Activated CD4-positive, alpha-beta memory T cell treated with anti-CD3 and anti-CD28 coated beads for 36 hours (primary cell): ENCODE measurements around the gene NEGR1. TPM values are rescaled to one million over a fixed set of nuclear protein-coding genes. Genes with fewer than 3 reads are reported as not detected.
"Not testable (repeated sequence)": the region's sequence is repeated elsewhere in the genome, so short reads cannot be mapped to it uniquely, and the experiment has no call there.

ENCODE experiments used
- CTCF ChIA-PET: fragments of 350-600 bp; sonication (Branson Sonifier 250); formaldehyde crosslinking; loops from one replicate; lab custom pipeline; 2021; ENCODE audit warnings: antibody characterized with exemption, inconsistent platforms; lab: Charles Lee
- POLR2A ChIA-PET: fragments of 350-600 bp; sonication (Branson Sonifier 250); formaldehyde crosslinking; loops from one replicate; lab custom pipeline; 2021; ENCODE audit warnings: antibody characterized with exemption; lab: Charles Lee
- DNase-seq: peaks from one replicate; pipeline ENCODE4 v3.0.0-alpha.2; 2020
- H3K27ac Mint-ChIP-seq: one replicate; pipeline ENCODE4 v1.8.0; 2021; ENCODE audit warnings: mixed read lengths
- H3K27me3 Mint-ChIP-seq: one replicate; pipeline ENCODE4 v1.8.0; 2021; ENCODE audit warnings: mixed read lengths
- H3K36me3 Mint-ChIP-seq: one replicate; pipeline ENCODE4 v1.8.0; 2021; ENCODE audit warnings: mixed read lengths
- H3K4me1 Mint-ChIP-seq: one replicate; pipeline ENCODE4 v1.8.0; 2021; ENCODE audit warnings: low read depth, mixed read lengths
- H3K4me3 Mint-ChIP-seq: one replicate; pipeline ENCODE4 v1.8.0; 2021; ENCODE audit warnings: mild to moderate bottlenecking, mixed read lengths
- H3K9me3 Mint-ChIP-seq: one replicate; pipeline ENCODE4 v1.8.0; 2021; ENCODE audit warnings: mixed read lengths
- intact Hi-C: fragments of 100-400 bp; cut with micrococcal nuclease; formaldehyde crosslinking; loops from one replicate; pipeline ENCODE4 v1.15.1; 2023
- total RNA-seq, 2 experiments: library from RNA; stranded (reverse); gene quantifications; one replicate each; pipeline ENCODE4 v1.2.3, GENCODE V29; 2021

The NEGR1 gene
- total RNA-seq, 2 experiments from 2014 or later, result not detected

DNA sequence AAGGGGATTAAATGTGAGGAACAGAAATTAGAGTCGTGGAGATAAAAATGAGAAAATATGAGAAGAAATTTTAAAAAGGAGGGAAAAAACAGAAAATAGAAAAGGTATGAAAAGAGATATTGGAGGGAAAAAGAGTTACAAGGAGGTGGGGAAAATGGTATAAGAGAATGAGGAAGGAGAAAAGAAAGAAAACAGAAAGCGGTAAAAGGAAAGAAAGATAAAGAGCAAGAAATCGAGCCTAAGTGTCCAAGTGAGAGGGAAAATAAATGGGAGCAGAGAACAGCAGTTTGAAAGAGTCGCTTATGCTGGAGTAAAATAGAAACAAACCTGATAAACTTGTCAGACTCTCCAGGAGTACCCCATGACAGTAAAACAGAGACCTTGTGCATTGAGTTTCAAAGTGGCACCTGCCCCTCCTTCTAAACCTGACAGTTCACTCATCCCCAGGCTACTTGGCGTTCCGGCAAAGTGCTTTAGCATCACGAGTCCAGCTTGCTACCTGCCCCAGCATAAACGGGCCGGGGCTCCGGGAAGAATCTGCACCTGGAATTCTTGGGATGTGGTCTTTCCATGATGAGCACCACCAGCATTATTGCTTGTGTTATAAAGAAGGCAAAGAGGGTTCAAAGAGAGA lies 585 bp downstream of the NEGR1 start:
- intact Hi-C loops, result loop anchor here (5.0 kb wide), 1 partner anchor 1199 kb away; the partner anchor contains the start of gene ZRANB2
- peaks cover 13% of the 10 kb centered on the region for H3K4me1 Mint-ChIP-seq
- POLR2A ChIA-PET, result no interaction called here
- H3K27ac Mint-ChIP-seq, result no peak overlapping the region
- peak; percentile 13 for DNase-seq
- H3K27me3 Mint-ChIP-seq, result peaks cover 15% of the 10 kb centered on the region
- peak overlapping the region; percentile 56 for H3K4me3 Mint-ChIP-seq
- H3K9me3 Mint-ChIP-seq, result no peaks in the 10 kb centered on the region
- CTCF ChIA-PET, result no interaction called here
- no peaks in the 10 kb centered on the region for H3K36me3 Mint-ChIP-seq

DNA sequence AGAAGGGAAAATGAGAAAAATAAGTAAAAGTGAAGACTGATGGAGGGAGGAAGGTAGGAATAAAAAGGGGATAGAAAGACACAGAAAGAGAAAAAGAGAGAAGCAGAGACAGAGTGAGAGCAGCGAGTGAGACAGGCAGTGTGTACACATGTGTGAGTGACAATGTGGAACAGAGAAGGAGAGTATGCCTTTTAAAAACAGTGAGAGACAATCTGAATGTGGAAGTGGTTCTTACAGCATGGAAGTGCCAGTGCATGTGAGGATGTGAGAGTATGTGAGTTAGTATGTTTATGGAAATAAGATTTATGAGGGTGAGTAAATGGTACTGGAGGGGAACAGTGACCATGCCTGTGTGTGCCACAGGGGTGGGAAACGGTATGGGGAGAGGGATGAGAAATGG lies 1.2 kb downstream of the NEGR1 start:
- no peaks in the 10 kb centered on the region for H3K9me3 Mint-ChIP-seq
- no peak overlapping the region for H3K27ac Mint-ChIP-seq
- intact Hi-C loops, result loop anchor here (5.0 kb wide), 1 partner anchor 1199 kb away; the partner anchor contains the start of gene ZRANB2
- ChIA-PET CTCF (no interaction called here), POLR2A (no interaction called here)
- peaks cover 13% of the 10 kb centered on the region for H3K4me1 Mint-ChIP-seq
- peaks cover 15% of the 10 kb centered on the region for H3K27me3 Mint-ChIP-seq
- H3K36me3 Mint-ChIP-seq, result no peaks in the 10 kb centered on the region
- no peak for DNase-seq
- H3K4me3 Mint-ChIP-seq, result no peak overlapping the region

DNA sequence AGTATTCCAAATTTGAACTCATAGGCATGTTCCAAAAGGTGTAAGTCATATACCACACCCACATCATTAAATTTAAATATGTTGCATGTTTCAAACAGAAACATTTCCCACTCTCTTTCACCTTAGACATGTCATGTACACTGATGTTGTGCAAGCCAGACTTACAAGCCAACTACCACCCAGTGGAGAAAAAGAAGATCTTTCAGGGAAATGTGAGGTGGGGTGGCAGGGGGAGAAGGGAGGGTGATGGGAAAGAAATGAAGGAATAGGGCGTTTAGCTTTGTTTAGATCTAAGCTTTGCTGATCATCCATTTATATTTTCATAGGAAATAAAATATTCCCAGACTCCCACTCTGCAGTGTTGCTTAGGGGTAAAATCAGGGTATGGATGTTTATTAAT lies 1.6 kb downstream of the NEGR1 start:
- CTCF ChIA-PET, result no interaction called here
- intact Hi-C loops, result loop anchor here (5.0 kb wide), 1 partner anchor 1198 kb away; the partner anchor contains the start of gene ZRANB2
- no peaks in the 10 kb centered on the region for H3K9me3 Mint-ChIP-seq
- no peak overlapping the region for H3K4me3 Mint-ChIP-seq
- H3K4me1 Mint-ChIP-seq, result peaks cover 13% of the 10 kb centered on the region
- H3K36me3 Mint-ChIP-seq, result no peaks in the 10 kb centered on the region
- DNase-seq, result no peak
- H3K27ac Mint-ChIP-seq, result no peak overlapping the region
- POLR2A ChIA-PET, result no interaction called here
- H3K27me3 Mint-ChIP-seq, result peaks cover 15% of the 10 kb centered on the region

DNA sequence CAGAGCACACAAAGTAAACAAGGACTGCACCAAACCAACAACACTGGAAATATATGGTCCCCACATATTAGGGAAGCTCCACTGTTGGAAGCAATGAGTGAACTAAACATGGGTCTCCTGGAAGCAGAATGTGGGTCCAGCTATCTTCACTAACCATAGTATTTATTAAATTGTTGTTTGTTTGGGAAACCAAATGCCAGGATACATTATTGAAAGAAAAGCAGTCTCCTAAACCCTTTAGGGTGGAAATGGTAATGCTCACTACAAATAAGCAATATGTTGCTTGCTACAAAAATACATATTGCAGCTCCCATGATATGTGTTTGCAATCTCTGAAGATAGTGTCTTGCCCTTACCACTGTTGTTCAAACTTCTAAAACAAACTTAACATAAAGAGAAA lies 2.2 kb downstream of the NEGR1 start:
- Mint-ChIP-seq H3K27me3 (peaks cover 15% of the 10 kb centered on the region), H3K36me3 (no peaks in the 10 kb centered on the region), H3K27ac (no peak overlapping the region), H3K4me3 (no peak overlapping the region), H3K9me3 (no peaks in the 10 kb centered on the region), H3K4me1 (peaks cover 13% of the 10 kb centered on the region)
- POLR2A ChIA-PET, result no interaction called here
- CTCF ChIA-PET, result no interaction called here
- intact Hi-C loops, result loop anchor here (5.0 kb wide), 1 partner anchor 1198 kb away; the partner anchor contains the start of gene ZRANB2
- no peak for DNase-seq

DNA sequence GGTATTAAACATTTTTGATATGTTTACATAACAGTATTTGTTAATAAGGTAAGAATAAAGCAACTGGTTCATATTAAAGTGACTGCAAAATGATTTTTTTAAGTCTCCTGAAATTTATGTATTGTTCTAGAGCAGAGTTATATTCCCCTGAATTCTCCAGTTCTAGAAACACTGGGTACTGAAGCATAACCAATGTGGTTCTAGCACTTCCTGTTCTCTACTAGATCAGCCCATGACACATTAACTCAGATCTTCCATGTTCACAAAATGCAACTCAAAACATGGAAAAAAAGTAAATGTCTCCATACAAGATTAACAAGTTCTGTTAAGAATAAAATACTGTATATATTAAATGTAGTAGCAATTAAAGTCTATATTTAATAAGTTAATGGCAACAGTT lies 3.9 kb downstream of the NEGR1 start:
- POLR2A ChIA-PET, result no interaction called here
- intact Hi-C loops, result no loop called here
- no peak overlapping the region for H3K4me3 Mint-ChIP-seq

DNA sequence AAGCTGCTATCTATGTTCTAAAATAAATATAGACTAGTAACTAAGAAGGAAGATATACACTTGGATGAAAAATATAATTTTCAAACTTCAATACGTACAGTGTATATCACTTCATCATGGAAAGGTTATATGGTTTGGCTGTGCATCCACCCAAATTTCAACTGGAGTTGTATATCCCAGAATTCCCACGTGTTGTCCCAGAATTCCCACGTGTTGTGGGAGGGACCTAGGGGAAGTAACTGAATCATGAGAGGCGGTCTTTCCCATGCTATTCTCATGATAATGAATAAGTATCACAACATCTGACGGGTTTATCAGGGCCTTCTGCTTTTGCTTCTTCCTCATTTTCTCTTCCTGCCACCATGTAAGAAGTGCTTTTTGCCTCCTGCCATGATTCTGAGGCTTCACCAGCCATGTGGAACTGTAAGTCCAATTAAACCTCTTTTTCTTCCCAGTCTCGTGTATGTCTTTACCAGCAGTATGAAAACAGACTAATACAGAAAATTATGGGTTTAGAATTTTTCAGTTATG lies 10.7 kb downstream of the NEGR1 start:
- ChIA-PET POLR2A (no interaction called here), CTCF (no interaction called here)
- Mint-ChIP-seq H3K9me3 (peaks cover 4% of the 10 kb centered on the region), H3K4me1 (no peaks in the 10 kb centered on the region), H3K27ac (no peak overlapping the region), H3K36me3 (no peaks in the 10 kb centered on the region), H3K4me3 (no peak overlapping the region), H3K27me3 (no peaks in the 10 kb centered on the region)
- DNase-seq, result no peak
- intact Hi-C loops, result no loop called here

More for the DNA sequence above, 3.9 kb downstream of the NEGR1 start:
- Mint-ChIP-seq H3K4me1 (peaks cover 13% of the 10 kb centered on the region), H3K36me3 (no peaks in the 10 kb centered on the region), H3K27me3 (peaks cover 15% of the 10 kb centered on the region), H3K27ac (no peak overlapping the region), H3K9me3 (no peaks in the 10 kb centered on the region)
- no peak for DNase-seq
- CTCF ChIA-PET, result no interaction called here

DNA sequence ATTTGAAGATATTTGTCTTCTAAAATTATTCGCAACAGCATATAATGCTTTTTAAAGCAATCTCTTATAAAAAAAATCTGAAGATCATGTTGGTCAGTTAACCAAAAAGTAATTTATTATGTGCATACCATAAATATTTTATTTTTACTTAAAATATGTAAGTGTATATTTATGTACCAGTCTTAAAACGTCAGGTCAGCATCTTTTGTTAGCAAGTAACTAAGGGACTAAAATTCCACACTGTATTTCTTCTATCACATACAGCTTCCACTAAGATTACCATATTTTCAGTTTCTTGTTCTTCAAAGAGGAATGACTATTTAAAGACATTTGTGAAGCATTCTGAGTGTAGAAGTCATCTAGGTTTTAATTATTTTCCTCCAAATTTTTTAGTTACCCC lies 19.6 kb downstream of the NEGR1 start:
- no peak overlapping the region for H3K27ac Mint-ChIP-seq
- H3K4me3 Mint-ChIP-seq, result no peak overlapping the region
- DNase-seq, result no peak
- intact Hi-C loops, result no loop called here
- H3K9me3 Mint-ChIP-seq, result no peaks in the 10 kb centered on the region
- H3K27me3 Mint-ChIP-seq, result no peaks in the 10 kb centered on the region
- ChIA-PET POLR2A (no interaction called here), CTCF (no interaction called here)
- no peaks in the 10 kb centered on the region for H3K4me1 Mint-ChIP-seq
- H3K36me3 Mint-ChIP-seq, result no peaks in the 10 kb centered on the region

DNA sequence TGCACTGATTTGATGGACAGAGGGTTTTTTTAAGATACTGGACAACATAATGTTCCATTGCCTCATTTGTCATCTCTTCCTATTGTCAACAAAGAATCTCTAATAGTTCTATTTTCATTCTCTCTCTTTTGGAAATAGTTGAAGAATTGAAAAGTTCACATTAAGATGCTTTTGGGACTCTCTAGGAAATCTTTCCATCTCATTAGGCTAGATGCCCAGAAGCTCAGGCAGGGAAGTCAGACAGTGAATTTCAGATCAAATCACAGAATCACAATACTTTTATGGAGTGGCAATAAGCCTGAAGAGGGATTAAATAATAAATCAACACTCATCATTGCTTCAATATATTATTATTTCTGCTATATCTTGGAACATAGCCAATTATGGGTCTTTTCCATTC lies 29.2 kb downstream of the NEGR1 start:
- ChIA-PET POLR2A (no interaction called here), CTCF (no interaction called here)
- Mint-ChIP-seq H3K4me1 (no peaks in the 10 kb centered on the region), H3K27ac (no peak overlapping the region), H3K27me3 (no peaks in the 10 kb centered on the region), H3K4me3 (no peak overlapping the region), H3K9me3 (peaks cover 4% of the 10 kb centered on the region), H3K36me3 (no peaks in the 10 kb centered on the region)
- intact Hi-C loops, result no loop called here
- DNase-seq, result no peak

DNA sequence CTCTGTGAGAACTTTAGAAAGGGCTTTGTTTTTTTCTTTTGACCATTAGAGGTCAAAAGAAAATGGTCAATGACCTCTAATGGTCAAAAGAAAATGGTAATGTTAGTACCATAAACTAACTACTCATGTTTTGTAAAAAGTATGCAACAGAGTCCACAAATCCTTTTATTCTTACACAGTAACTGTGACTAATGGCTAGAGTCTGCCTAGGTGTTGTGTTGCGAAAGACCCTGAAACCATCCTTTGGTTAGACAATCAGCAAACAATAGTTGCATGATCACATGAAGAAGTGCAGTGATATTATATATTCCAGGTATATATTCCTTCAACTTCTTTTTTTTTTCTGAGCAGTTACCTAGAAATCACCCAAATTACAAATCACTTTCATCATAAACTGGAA lies 40.9 kb downstream of the NEGR1 start:
- intact Hi-C loops, result no loop called here
- no peaks in the 10 kb centered on the region for H3K36me3 Mint-ChIP-seq
- no peaks in the 10 kb centered on the region for H3K27me3 Mint-ChIP-seq
- no peaks in the 10 kb centered on the region for H3K4me1 Mint-ChIP-seq
- no peak overlapping the region for H3K4me3 Mint-ChIP-seq
- ChIA-PET CTCF (no interaction called here), POLR2A (no interaction called here)
- no peak overlapping the region for H3K27ac Mint-ChIP-seq
- no peaks in the 10 kb centered on the region for H3K9me3 Mint-ChIP-seq
- no peak for DNase-seq

DNA sequence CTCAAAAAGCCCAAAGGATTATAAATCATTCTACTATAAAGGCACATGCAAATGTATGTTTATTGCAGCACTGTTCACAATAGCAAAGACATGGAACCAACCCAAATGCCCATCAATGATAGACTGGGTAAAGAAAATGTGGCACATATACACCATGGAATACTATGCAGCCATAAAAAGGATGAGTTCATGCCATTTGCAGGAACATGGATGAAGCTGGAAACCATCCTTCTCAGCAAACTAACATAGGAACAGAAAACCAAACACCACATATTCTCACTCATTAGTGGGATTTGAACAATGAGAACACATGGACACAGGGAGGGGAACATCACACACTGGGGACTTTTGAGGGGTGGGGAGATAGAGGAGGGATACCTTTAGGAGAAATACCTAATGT lies 46.4 kb downstream of the NEGR1 start:
- POLR2A ChIA-PET, result not testable (repeated sequence)

DNA sequence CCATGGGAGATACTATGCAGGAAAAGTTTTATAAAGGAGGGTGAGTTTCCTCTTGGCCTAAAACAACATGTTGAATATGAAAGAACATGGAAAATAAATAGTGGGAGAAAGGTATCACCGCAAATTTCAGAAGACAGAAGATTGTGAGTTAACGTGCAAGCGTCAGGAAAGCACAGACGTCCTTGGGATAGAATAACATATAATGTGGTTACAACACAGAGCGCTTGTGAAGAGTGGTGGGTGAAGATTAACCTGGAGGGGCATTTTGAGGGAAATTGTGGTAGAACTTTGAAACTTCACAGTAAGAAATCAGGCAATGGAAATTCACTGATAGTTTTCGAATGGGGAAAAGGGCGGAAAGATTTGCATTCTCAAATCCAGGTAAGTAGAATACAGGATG lies 47.3 kb downstream of the NEGR1 start:
- no peak for DNase-seq
- ChIA-PET CTCF (no interaction called here), POLR2A (no interaction called here)
- no peak overlapping the region for H3K27ac Mint-ChIP-seq
- H3K4me1 Mint-ChIP-seq, result no peaks in the 10 kb centered on the region
- no peaks in the 10 kb centered on the region for H3K27me3 Mint-ChIP-seq
- H3K36me3 Mint-ChIP-seq, result no peaks in the 10 kb centered on the region
- H3K9me3 Mint-ChIP-seq, result peaks cover 7% of the 10 kb centered on the region
- no peak overlapping the region for H3K4me3 Mint-ChIP-seq
- intact Hi-C loops, result no loop called here

More for the DNA sequence above, 46.4 kb downstream of the NEGR1 start:
- intact Hi-C loops, H3K4me3 Mint-ChIP-seq, DNase-seq, H3K4me1 Mint-ChIP-seq, H3K27me3 Mint-ChIP-seq, H3K36me3 Mint-ChIP-seq, CTCF ChIA-PET, H3K27ac Mint-ChIP-seq, H3K9me3 Mint-ChIP-seq: not testable (repeated sequence)

DNA sequence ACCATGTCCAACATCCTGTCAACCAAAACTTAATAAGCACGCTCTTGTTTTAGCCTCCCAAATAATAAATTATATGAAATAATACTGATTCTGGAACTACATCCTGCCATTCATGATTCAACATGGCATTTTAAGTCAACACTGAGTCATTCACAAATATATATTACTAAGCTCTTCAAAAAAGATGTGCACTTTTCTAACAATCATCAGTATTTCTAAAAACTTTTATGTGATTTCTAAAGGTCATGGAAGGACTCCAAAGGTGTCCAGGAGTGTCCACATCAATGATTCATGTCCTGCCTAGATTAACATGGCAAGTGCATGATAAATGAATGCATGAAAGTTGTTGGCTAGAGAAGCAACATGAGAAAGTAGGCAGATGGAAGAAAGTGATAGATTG lies 51.6 kb downstream of the NEGR1 start:
- Mint-ChIP-seq H3K27ac (no peak overlapping the region), H3K4me3 (no peak overlapping the region), H3K9me3 (peaks cover 7% of the 10 kb centered on the region), H3K36me3 (no peaks in the 10 kb centered on the region), H3K27me3 (no peaks in the 10 kb centered on the region), H3K4me1 (no peaks in the 10 kb centered on the region)
- intact Hi-C loops, result no loop called here
- ChIA-PET CTCF (no interaction called here), POLR2A (no interaction called here)
- no peak for DNase-seq

DNA sequence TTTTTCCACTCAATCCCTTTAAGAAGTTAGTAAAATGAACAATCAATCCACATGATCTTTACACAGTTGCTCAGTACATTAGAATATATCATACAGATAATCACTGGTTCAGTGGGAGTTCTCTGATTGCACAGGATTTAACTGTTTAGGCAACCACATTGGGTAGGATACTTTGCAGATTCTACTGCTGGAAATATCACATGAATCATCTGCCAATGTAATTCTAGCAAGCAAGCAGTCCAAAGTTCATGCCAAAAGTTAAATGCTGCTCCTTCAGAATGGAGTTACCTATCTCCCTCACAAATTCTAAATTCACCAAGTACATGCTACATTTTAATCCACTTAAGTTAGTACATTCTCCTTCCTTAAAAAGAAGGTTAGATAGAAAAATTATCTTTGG lies 52.4 kb downstream of the NEGR1 start:
- DNase-seq, result no peak
- ChIA-PET POLR2A (no interaction called here), CTCF (no interaction called here)
- no peaks in the 10 kb centered on the region for H3K36me3 Mint-ChIP-seq
- no peak overlapping the region for H3K4me3 Mint-ChIP-seq
- no peaks in the 10 kb centered on the region for H3K27me3 Mint-ChIP-seq
- H3K4me1 Mint-ChIP-seq, result no peaks in the 10 kb centered on the region
- intact Hi-C loops, result no loop called here
- no peak overlapping the region for H3K27ac Mint-ChIP-seq
- peaks cover 7% of the 10 kb centered on the region for H3K9me3 Mint-ChIP-seq
